Measurements from ENCODE around the gene MTUS2.

DNA sequence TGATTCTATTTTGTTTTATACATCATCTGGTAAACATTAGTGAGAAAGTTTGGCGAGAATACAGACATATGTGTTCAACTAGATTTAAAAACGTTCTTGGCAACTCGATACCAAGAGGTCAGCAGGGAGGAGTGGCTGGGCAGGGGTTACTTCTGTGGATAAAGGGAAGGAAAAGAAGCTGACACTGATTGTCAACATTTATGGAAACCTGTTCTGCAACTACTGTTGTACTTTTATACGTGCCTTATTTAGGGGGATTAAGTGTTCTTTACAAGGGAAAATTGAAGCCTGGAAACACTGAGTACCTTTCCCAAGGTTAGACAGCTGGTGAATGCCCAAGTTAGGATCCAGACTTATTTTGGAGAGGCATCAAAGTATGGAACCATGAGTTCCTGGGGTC, 65.0 kb downstream of the MTUS2 start:
- TF ChIP-seq RCOR1 (conservative IDR thresholded peaks at IDR 0.05; ENCODE audit: low read depth, low read length): no peak
- TF ChIP-seq, protein P1, sequence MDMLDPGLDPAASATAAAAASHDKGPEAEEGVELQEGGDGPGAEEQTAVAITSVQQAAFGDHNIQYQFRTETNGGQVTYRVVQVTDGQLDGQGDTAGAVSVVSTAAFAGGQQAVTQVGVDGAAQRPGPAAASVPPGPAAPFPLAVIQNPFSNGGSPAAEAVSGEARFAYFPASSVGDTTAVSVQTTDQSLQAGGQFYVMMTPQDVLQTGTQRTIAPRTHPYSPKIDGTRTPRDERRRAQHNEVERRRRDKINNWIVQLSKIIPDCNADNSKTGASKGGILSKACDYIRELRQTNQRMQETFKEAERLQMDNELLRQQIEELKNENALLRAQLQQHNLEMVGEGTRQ (IDR thresholded peaks at IDR 0.05; ENCODE audit: borderline replicate concordance, low read depth, low read length): no peak
- TF ChIP-seq, protein P2, sequence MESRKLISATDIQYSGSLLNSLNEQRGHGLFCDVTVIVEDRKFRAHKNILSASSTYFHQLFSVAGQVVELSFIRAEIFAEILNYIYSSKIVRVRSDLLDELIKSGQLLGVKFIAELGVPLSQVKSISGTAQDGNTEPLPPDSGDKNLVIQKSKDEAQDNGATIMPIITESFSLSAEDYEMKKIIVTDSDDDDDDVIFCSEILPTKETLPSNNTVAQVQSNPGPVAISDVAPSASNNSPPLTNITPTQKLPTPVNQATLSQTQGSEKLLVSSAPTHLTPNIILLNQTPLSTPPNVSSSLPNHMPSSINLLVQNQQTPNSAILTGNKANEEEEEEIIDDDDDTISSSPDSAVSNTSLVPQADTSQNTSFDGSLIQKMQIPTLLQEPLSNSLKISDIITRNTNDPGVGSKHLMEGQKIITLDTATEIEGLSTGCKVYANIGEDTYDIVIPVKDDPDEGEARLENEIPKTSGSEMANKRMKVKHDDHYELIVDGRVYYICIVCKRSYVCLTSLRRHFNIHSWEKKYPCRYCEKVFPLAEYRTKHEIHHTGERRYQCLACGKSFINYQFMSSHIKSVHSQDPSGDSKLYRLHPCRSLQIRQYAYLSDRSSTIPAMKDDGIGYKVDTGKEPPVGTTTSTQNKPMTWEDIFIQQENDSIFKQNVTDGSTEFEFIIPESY (IDR thresholded peaks at IDR 0.05): no peak
- no peak for TF ChIP-seq ZNF207 (IDR thresholded peaks at IDR 0.05; ENCODE audit: borderline replicate concordance)
- no peak for TF ChIP-seq RAD21 (IDR thresholded peaks at IDR 0.05; ENCODE audit: insufficient read depth, low read depth, low read length)
- TF ChIP-seq, protein P3, sequence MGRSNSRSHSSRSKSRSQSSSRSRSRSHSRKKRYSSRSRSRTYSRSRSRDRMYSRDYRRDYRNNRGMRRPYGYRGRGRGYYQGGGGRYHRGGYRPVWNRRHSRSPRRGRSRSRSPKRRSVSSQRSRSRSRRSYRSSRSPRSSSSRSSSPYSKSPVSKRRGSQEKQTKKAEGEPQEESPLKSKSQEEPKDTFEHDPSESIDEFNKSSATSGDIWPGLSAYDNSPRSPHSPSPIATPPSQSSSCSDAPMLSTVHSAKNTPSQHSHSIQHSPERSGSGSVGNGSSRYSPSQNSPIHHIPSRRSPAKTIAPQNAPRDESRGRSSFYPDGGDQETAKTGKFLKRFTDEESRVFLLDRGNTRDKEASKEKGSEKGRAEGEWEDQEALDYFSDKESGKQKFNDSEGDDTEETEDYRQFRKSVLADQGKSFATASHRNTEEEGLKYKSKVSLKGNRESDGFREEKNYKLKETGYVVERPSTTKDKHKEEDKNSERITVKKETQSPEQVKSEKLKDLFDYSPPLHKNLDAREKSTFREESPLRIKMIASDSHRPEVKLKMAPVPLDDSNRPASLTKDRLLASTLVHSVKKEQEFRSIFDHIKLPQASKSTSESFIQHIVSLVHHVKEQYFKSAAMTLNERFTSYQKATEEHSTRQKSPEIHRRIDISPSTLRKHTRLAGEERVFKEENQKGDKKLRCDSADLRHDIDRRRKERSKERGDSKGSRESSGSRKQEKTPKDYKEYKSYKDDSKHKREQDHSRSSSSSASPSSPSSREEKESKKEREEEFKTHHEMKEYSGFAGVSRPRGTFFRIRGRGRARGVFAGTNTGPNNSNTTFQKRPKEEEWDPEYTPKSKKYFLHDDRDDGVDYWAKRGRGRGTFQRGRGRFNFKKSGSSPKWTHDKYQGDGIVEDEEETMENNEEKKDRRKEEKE (IDR thresholded peaks at IDR 0.05): no peak
- TF ChIP-seq POLR2A (IDR thresholded peaks at IDR 0.05; ENCODE audit: low read depth, low read length): no peak
- TF ChIP-seq CHD2 (IDR thresholded peaks at IDR 0.05; ENCODE audit: borderline replicate concordance, low read depth, low read length): no peak
- TF ChIP-seq EZH2 (IDR thresholded peaks at IDR 0.05; ENCODE audit: borderline replicate concordance, control insufficient read depth, low read depth, low read length): no peak
- TF ChIP-seq, protein P4, sequence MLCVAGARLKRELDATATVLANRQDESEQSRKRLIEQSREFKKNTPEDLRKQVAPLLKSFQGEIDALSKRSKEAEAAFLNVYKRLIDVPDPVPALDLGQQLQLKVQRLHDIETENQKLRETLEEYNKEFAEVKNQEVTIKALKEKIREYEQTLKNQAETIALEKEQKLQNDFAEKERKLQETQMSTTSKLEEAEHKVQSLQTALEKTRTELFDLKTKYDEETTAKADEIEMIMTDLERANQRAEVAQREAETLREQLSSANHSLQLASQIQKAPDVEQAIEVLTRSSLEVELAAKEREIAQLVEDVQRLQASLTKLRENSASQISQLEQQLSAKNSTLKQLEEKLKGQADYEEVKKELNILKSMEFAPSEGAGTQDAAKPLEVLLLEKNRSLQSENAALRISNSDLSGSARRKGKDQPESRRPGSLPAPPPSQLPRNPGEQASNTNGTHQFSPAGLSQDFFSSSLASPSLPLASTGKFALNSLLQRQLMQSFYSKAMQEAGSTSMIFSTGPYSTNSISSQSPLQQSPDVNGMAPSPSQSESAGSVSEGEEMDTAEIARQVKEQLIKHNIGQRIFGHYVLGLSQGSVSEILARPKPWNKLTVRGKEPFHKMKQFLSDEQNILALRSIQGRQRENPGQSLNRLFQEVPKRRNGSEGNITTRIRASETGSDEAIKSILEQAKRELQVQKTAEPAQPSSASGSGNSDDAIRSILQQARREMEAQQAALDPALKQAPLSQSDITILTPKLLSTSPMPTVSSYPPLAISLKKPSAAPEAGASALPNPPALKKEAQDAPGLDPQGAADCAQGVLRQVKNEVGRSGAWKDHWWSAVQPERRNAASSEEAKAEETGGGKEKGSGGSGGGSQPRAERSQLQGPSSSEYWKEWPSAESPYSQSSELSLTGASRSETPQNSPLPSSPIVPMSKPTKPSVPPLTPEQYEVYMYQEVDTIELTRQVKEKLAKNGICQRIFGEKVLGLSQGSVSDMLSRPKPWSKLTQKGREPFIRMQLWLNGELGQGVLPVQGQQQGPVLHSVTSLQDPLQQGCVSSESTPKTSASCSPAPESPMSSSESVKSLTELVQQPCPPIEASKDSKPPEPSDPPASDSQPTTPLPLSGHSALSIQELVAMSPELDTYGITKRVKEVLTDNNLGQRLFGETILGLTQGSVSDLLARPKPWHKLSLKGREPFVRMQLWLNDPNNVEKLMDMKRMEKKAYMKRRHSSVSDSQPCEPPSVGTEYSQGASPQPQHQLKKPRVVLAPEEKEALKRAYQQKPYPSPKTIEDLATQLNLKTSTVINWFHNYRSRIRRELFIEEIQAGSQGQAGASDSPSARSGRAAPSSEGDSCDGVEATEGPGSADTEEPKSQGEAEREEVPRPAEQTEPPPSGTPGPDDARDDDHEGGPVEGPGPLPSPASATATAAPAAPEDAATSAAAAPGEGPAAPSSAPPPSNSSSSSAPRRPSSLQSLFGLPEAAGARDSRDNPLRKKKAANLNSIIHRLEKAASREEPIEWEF (IDR thresholded peaks at IDR 0.05; ENCODE audit: insufficient replicate concordance, low read depth, low read length): no peak
- no peak for TF ChIP-seq MXI1 (IDR thresholded peaks at IDR 0.05; ENCODE audit: low read depth, low read length)
